Calu3 (cell line): ENCODE data around the gene ARHGEF12. TPM values are rescaled to one million over a fixed set of nuclear protein-coding genes. Genes with fewer than 3 reads are reported as not detected.

Experiments
- BruUV-seq: library from RNA; stranded (reverse); fragments of 400-500 nt; replicated peaks from 2 replicates; lab custom pipeline; 2021; lab: Mats Ljungman, UMichigan
- CTCF ChIA-PET: fragments of 300-600 bp; sonication (Branson Sonifier 250); formaldehyde crosslinking; loops from one replicate; lab custom pipeline; 2022; ENCODE audit warnings: antibody characterized with exemption; lab: Charles Lee
- DNase-seq: peaks from one replicate; pipeline ENCODE4 v3.0.0; 2022
- H3K27ac Mint-ChIP-seq: one replicate; pipeline ENCODE4 v1.8.0; 2022; ENCODE audit warnings: mixed read lengths; ENCODE audit not compliant: unreplicated experiment
- H3K27me3 Mint-ChIP-seq: one replicate; pipeline ENCODE4 v1.8.0; 2022; ENCODE audit warnings: mixed read lengths; ENCODE audit not compliant: unreplicated experiment
- H3K36me3 Mint-ChIP-seq: one replicate; pipeline ENCODE4 v1.8.0; 2022; ENCODE audit warnings: mild to moderate bottlenecking, moderate library complexity, mixed read lengths; ENCODE audit not compliant: insufficient read depth, unreplicated experiment
- H3K4me1 Mint-ChIP-seq: one replicate; pipeline ENCODE4 v1.8.0; 2022; ENCODE audit warnings: mild to moderate bottlenecking, low read depth, mixed read lengths; ENCODE audit not compliant: unreplicated experiment
- H3K4me3 Mint-ChIP-seq: one replicate; pipeline ENCODE4 v1.8.0; 2022; ENCODE audit warnings: mild to moderate bottlenecking, low read depth, moderate library complexity, mixed read lengths; ENCODE audit not compliant: unreplicated experiment
- H3K9me3 Mint-ChIP-seq: one replicate; pipeline ENCODE4 v1.8.0; 2022; ENCODE audit warnings: low read depth, mixed read lengths; ENCODE audit not compliant: unreplicated experiment
- intact Hi-C: fragments of 100-400 bp; cut with micrococcal nuclease; formaldehyde crosslinking; loops from one replicate; pipeline ENCODE4 v1.10.0; 2022; ENCODE audit not compliant: unreplicated experiment
- total RNA-seq: library from RNA; stranded (reverse); gene quantifications from 2 replicates; pipeline ENCODE4 v1.2.3, GENCODE V29; 2022
- TF ChIP-seq, protein P1 (sequence below): fragments of 200-600 bp; IDR thresholded peaks from one replicate; pipeline ENCODE4 v1.8.0; 2022; ENCODE audit warnings: antibody characterized with exemption; ENCODE audit not compliant: unreplicated experiment

Gene ARHGEF12
- total RNA-seq, 1 experiment from 2014 or later, result 50.0 TPM

DNA sequence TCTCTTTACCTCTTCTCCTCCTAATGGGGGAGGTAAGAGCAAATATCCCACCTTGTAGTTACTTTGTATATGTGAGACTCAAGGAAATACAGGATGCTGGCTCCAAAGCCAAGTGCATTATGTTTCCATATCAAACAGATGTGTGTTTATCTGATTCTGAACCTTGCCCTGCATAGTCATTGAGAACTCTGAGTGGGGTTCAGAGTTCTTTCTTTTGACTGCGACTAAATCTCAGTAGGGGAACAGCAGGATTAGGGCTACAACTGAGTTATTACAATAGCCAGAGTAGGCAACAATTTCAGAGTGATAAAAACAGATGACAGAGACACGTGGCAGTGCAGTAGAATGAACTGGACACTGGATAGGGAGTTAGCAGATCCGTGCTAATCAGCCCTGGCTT is 45.3 kb upstream of the ARHGEF12 start:
- Mint-ChIP-seq H3K27ac (no peak overlapping the region), H3K4me1 (no peaks in the 10 kb centered on the region), H3K27me3 (peaks cover 75% of the 10 kb centered on the region), H3K9me3 (no peaks in the 10 kb centered on the region), H3K4me3 (no peak overlapping the region), H3K36me3 (no peaks in the 10 kb centered on the region)
- TF ChIP-seq, protein P1, sequence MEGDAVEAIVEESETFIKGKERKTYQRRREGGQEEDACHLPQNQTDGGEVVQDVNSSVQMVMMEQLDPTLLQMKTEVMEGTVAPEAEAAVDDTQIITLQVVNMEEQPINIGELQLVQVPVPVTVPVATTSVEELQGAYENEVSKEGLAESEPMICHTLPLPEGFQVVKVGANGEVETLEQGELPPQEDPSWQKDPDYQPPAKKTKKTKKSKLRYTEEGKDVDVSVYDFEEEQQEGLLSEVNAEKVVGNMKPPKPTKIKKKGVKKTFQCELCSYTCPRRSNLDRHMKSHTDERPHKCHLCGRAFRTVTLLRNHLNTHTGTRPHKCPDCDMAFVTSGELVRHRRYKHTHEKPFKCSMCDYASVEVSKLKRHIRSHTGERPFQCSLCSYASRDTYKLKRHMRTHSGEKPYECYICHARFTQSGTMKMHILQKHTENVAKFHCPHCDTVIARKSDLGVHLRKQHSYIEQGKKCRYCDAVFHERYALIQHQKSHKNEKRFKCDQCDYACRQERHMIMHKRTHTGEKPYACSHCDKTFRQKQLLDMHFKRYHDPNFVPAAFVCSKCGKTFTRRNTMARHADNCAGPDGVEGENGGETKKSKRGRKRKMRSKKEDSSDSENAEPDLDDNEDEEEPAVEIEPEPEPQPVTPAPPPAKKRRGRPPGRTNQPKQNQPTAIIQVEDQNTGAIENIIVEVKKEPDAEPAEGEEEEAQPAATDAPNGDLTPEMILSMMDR, result no peak
- CTCF ChIA-PET, result interaction anchor here (1.5 kb wide), 1 partner anchor 15 kb away, joined by 7 read pairs; no protein-coding TSS in a partner anchor
- no TSS peak for BruUV-seq
- intact Hi-C loops, result no loop called here
- no peak for DNase-seq

DNA sequence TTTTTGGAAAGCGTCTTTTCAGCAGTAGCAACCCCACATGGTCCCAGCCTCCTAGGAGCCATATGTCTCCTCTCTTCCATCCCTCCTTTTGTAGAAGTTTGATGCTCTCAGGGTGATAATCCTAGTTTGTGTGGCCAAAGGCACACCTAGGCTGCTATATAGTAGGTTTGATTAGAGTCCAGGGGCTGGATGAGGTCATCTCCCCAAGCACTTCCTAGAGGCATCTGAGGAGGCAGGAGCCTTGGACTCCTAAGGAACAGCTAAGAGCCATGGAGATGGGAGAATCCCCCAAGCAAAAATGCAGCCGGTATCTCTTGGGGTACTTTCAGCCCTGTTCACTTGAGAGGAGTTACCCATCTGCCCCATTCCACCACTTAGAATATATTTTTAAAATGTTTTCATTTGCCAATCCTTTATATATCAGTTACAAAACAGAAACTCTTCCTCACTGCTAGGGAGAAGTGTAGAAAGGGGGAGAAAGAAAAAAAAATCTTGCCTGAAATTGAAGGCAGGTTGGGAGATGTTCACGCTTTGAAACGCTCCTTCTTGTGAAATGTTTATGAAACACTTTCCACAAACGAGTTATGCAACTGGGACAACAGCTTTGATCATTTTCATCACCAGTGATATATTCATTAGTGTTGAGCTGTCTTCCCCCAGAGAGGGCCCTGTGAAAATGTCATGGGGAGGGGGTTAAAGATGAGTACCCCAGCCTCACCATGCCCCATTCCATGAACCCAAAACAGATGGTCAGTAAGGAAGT is 43.0 kb upstream of the ARHGEF12 start:
- no peaks in the 10 kb centered on the region for H3K9me3 Mint-ChIP-seq
- DNase-seq, result no peak
- TF ChIP-seq, protein P1, result no peak
- no peak overlapping the region for H3K4me3 Mint-ChIP-seq
- CTCF ChIA-PET, result no interaction called here
- H3K4me1 Mint-ChIP-seq, result no peaks in the 10 kb centered on the region
- H3K27ac Mint-ChIP-seq, result no peak overlapping the region
- intact Hi-C loops, result no loop called here
- H3K27me3 Mint-ChIP-seq, result peaks cover 65% of the 10 kb centered on the region
- BruUV-seq, result no TSS peak
- no peaks in the 10 kb centered on the region for H3K36me3 Mint-ChIP-seq

DNA sequence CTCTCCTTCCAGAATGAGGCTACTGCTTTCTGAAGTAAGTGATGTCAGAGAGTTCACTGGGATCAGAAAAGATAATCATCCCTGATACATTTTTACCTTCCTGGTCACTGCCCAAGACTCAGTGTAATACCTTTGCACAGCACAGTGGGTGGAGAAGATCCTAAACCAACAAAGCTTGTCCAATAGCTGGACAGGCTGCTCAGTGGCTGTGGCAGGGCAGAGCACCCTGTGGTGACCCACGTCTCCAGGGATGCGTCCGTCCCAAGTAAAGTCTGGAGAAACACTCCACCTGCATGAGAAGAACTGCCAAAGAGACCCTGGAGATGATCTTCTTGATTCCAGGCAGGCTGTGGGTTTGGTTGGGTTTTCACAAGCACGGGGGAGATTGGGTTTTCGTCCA is 42.1 kb upstream of the ARHGEF12 start:
- Mint-ChIP-seq H3K4me3 (no peak overlapping the region), H3K27ac (no peak overlapping the region), H3K36me3 (no peaks in the 10 kb centered on the region), H3K9me3 (no peaks in the 10 kb centered on the region), H3K4me1 (no peaks in the 10 kb centered on the region), H3K27me3 (peaks cover 56% of the 10 kb centered on the region)
- no peak for DNase-seq
- no TSS peak for BruUV-seq
- intact Hi-C loops, result no loop called here
- CTCF ChIA-PET, result no interaction called here
- TF ChIP-seq, protein P1, result no peak

DNA sequence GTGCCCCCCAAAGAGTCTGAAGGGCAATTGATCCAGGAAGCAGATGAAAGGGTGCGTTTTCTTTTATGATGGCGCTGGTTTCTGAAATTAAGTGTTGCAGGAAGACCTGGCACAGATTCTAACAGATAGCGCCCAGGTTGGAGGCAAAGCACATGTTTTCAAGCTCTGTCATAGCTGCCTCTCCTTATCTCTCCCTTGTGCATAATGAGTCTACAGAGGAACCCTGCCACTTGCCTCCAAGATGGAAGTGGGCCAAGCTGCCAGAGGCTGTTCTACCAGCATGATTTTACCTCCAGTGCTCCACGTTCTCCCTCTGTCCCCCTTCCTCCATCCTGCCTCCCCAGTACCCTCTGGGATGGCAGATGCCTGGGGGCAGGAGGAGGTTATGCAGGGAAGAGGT is 41.1 kb upstream of the ARHGEF12 start:
- TF ChIP-seq, protein P1, result no peak
- Mint-ChIP-seq H3K36me3 (no peaks in the 10 kb centered on the region), H3K27ac (no peak overlapping the region), H3K4me3 (no peak overlapping the region), H3K27me3 (peaks cover 46% of the 10 kb centered on the region), H3K9me3 (no peaks in the 10 kb centered on the region), H3K4me1 (no peaks in the 10 kb centered on the region)
- no peak for DNase-seq
- BruUV-seq, result no TSS peak
- intact Hi-C loops, result no loop called here
- CTCF ChIA-PET, result interaction anchor here (0.6 to 0.7 kb wide), 2 partner anchors 59 to 130 kb away, joined by 3 to 4 read pairs; no protein-coding TSS in a partner anchor
